Measurements from ENCODE around the gene CXXC4.

Gene CXXC4

GRCh38 chr4:104489731-104490095, 5.0 kb downstream of the CXXC4 start:
- Histone ChIP-seq H3K4me1 (peaks cover 0 to 17% (median 7%) of the 10 kb centered on the region in 4 donors), H3K27ac (no peak overlapping the region), H3K27me3 (no peaks in the 10 kb centered on the region), H3K4me3 (no peak overlapping the region), H3K9me3 (no peaks in the 10 kb centered on the region), H3K36me3 (no peaks in the 10 kb centered on the region)
- no peak for TF ChIP-seq CTCF (IDR thresholded peaks at IDR 0.05)
- intact Hi-C loops (cut with DNase I; ENCODE audit: low total_unique reads), result no loop called here
- DNase-seq, result no peak

- peaks cover 0 to 15% (median 7%) of the 10 kb centered on the region in 4 donors for H3K4me1 ChIP-seq
- intact Hi-C loops (cut with DNase I; ENCODE audit: low total_unique reads), result no loop called here
- no peak for TF ChIP-seq CTCF (IDR thresholded peaks at IDR 0.05)
- H3K27ac ChIP-seq, result no peak overlapping the region
- H3K4me3 ChIP-seq, result no peak overlapping the region
- no peaks in the 10 kb centered on the region for H3K9me3 ChIP-seq
- DNase-seq, result no peak
- no peaks in the 10 kb centered on the region for H3K36me3 ChIP-seq
- H3K27me3 ChIP-seq, result no peaks in the 10 kb centered on the region
Observed at GRCh38 chr4:104488151-104488550, 6.5 kb downstream of the CXXC4 start.

- intact Hi-C loops (cut with DNase I; ENCODE audit: low total_unique reads), result no loop called here
- no peak for DNase-seq
- no peak overlapping the region for H3K4me3 ChIP-seq
Observed at GRCh38 chr4:104486716-104487504, 7.8 kb downstream of the CXXC4 start.

GRCh38 chr4:104475652-104476051, 19.0 kb downstream of the CXXC4 start:
- Histone ChIP-seq H3K27ac (no peak overlapping the region), H3K4me1 (no peaks in the 10 kb centered on the region), H3K4me3 (no peak overlapping the region), H3K9me3 (no peaks in the 10 kb centered on the region), H3K27me3 (no peaks in the 10 kb centered on the region), H3K36me3 (no peaks in the 10 kb centered on the region)
- DNase-seq, result no peak
- intact Hi-C loops (cut with DNase I; ENCODE audit: low total_unique reads), result no loop called here
- TF ChIP-seq CTCF (IDR thresholded peaks at IDR 0.05), result no peak

More at GRCh38 chr4:104486716-104487504, 7.8 kb downstream of the CXXC4 start:
- Histone ChIP-seq H3K36me3 (no peaks in the 10 kb centered on the region), H3K4me1 (peaks cover 0 to 8% (median 2%) of the 10 kb centered on the region in 4 donors), H3K9me3 (no peaks in the 10 kb centered on the region), H3K27me3 (no peaks in the 10 kb centered on the region), H3K27ac (no peak overlapping the region)
- no peak for TF ChIP-seq CTCF (IDR thresholded peaks at IDR 0.05)

GRCh38 chr4:104472766-104473165, 21.9 kb downstream of the CXXC4 start:
- Histone ChIP-seq H3K27me3 (no peaks in the 10 kb centered on the region), H3K27ac (no peak overlapping the region), H3K4me1 (no peaks in the 10 kb centered on the region), H3K9me3 (no peaks in the 10 kb centered on the region), H3K4me3 (no peak overlapping the region), H3K36me3 (no peaks in the 10 kb centered on the region)
- intact Hi-C loops (cut with DNase I; ENCODE audit: low total_unique reads), result no loop called here
- no peak for DNase-seq
- no peak for TF ChIP-seq CTCF (IDR thresholded peaks at IDR 0.05)

All from tibial artery (tissue), 4 donors.